Measurements from ENCODE around the gene MACROD1.

MACROD1 gene

GRCh38 chr11:64128255-64129006 is 37.5 kb downstream of the MACROD1 start:
- no peak for DNase-seq

GRCh38 chr11:64127267-64128072 is 38.4 kb downstream of the MACROD1 start:
- no peak for DNase-seq

DNA sequence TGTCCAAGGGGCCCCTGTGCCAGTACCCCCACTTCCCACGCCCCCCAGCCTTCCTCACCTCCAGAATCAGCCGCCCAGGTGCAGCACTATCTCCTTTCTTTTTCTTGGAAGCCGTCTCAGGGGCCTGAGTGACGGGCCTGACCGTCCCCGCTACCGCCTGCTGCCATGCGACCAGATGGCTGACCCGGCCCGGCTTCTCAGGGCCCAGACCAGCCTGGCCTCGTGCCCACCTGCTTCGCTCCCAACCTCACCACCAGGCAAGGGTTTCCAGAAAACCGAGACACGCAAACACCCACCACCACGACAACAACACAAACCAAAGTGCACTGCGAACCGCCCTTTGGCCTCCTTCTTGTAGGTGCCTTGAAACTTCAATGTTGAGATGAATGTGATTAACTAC is 39.1 kb downstream of the MACROD1 start:
- DNase-seq, result no peak

- no peak for DNase-seq
Measured at GRCh38 chr11:64126371-64126770, 39.5 kb downstream of the MACROD1 start.

DNA sequence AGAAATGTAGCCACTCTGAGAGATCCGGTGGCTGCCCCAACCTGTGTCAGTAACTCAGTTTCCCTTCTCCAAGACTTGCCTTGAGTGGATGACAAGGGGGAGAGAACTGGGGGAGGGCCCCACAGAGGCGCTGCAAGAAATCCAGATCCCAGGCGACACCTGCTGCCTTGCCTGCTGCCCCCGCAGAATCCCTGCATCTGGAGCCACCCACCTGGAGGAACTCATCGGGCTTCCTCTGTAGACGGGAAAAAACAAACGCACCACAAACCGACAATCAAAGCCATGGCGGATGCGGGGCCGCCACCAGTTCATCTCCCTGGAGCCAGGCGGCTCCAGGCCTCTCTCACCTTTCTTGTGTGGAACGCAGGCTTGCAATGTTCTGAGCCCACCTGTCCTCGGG is 40.2 kb downstream of the MACROD1 start:
- no peak for DNase-seq

DNA sequence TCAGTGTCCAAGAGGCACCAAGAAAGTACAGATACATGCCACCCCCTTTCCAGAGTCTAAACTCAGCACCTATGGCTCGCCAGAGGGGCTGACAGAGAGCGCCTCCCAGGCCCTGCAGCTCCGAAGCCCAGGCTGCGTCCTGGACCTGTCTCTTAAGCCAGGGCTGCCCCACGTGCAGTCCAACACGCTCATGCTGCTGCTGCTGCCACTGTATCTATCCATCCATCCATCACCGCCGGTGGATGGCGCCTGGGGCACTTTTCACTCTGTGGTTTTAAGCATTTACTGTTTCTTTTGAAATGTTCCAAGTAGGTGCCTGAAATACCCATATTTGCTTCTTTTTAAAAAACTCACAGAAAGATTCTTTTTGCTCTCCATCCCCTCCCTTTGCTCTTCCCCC is 41.8 kb downstream of the MACROD1 start:
- DNase-seq, result no peak

GRCh38 chr11:64123679-64124078 is 42.2 kb downstream of the MACROD1 start:
- no peak for DNase-seq

GRCh38 chr11:64122411-64123410 is 43.2 kb downstream of the MACROD1 start:
- no peak for DNase-seq

DNA sequence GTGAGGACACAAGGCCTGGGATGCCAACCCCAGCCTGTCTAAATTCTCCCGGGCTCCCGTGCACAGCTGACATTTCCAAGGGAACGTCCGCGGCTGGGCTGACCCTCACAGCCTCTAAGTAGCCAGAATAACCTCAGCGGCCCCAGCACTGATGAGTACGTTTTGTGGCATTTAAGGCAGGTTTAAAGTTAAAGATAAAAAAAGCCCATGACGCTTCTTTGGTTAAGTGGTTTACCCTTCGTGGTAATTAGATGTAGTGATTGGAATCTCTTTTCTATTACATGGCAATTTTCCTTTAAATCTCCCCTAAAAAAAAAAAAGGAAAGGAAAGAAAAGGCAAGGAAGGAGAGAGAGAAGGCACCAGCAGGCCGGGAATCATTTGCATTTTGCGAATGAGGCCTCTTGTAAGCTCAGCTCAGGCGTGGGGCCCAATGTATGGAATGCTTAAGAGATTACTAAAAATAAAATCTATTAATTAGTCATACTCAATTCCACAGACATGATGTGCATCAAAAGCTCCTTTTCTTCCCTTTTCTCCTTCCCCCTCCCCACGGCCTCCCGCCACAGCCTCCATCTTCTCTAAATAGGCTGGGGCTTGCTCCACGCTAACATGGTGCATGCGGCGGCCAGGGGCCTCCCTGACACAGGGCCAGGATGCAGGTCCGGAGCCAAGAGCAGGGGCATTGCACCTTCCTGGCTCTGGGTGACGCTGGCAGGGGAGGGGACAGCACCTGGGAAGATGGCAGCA is 44.1 kb downstream of the MACROD1 start:
- DNase-seq, result no peak

- no peak for DNase-seq
Measured at GRCh38 chr11:64120951-64121569, 44.9 kb downstream of the MACROD1 start.

DNA sequence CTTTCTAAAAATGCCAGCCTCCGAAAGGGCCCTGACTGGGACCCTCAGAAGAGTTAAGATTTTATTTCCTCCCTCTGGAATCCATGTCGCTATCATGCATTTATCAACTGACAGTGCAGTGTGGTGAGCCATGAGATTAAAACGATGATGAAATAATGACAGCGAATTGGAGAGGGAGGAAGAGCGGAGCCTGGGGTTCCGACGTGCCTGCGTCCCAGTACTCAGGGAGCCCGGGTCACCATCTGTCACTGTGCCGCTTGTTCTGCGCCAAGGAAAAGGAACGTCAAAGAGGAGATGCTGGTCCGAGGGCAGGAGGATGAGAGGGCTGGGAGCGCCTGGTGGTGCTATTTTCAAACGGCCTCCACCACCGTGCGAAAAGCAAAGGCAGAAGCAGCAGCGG is 46.2 kb downstream of the MACROD1 start:
- no peak for DNase-seq

DNA sequence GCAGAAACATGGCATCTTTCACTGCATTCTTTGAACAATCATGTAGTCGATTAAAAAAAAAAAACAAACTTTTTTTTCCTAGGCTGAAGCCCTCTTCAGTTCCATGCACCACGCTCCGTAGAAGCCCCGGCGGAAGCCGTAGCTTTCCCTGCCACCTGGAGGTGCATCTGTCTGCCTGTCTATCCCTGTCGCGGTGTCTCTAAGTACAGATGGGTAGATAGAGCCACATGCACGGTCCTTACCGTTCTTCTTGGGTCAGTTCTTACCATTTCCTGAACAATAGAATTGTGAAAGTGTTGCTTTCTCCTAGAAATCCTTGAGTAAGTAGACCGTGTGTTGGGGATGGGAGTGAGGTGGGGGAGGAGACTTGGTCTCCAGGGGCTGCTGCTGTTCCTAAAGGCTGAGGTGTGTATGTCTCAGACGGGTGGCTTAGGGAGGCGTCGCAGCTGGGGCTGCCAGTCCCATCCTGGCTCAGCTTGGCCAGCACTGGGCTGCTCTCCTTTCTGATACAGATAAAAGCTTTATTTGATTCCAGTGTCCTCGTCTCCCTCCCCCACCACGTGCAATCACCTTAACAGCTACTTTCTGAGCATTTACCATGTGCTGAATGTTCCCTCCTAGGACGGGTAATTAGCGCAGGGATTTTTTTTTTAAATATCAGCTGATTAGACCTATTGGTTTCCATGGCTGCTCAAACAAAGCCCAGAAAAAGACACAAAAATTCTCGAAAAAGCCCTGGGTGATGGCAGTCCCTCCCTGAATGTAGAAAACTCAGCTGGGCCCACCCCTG is 46.8 kb downstream of the MACROD1 start:
- no peak for DNase-seq

DNA sequence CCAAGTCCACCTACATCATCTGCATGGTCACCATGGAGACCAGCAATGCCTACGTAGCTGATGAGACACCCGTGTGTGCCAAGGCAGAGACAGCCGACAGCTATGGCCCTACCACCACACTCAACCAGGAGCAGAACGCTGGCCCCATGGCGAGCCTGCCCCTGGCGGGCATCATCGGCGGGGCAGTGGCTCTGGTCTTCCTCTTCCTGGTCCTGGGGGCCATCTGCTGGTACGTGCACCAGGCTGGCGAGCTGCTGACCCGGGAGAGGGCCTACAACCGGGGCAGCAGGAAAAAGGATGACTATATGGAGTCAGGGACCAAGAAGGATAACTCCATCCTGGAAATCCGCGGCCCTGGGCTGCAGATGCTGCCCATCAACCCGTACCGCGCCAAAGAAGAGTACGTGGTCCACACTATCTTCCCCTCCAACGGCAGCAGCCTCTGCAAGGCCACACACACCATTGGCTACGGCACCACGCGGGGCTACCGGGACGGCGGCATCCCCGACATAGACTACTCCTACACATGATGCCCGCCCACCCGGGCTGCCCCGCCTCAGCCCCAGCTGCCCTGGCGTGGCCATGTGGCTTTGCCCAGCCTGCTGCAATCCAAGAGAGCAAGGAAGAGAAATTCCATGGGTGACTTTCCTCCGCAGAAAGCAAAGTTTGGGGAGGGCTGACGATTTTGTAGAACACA is 48.0 kb downstream of the MACROD1 start:
- no peak for DNase-seq

GRCh38 chr11:64115531-64116522 is 50.1 kb downstream of the MACROD1 start:
- DNase-seq, result no peak

GRCh38 chr11:64114231-64114630 is 51.7 kb downstream of the MACROD1 start:
- DNase-seq, result no peak

GRCh38 chr11:64113462-64113780 is 52.5 kb downstream of the MACROD1 start:
- DNase-seq, result no peak

DNA sequence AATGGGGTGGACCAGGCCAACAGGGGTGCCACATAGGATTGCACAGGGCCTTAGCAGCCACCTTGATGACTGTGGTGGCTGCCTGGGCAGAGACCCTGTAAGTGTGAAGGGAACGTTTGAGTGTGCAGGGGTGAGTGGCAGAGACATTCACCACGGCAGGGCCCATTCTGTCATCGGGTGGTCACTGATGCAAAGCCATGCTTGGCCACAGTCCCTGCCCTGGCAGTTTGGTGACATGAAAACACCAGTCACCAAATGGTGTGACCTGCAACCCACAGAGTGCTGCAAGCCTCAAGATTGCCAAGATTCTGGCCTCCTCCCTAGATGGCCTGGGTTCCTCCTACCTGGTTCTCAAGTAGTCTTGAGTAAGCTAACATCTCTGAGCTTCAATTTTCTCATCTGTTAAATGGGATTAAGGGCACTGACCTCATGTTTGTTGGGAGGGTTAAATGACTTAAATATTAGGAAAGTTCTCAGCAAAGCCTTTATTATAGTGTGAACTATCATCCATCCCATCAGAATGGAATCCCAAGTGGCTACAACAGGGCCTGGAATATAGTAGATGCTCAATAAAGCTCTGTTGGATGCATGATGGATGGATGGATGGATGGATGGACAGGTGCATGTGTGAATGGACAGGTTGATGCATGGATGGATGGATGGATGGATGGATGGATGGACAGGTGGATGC is 53.0 kb downstream of the MACROD1 start:
- no peak for DNase-seq
